Panc1 (cell line): ENCODE data around the gene PCSK2. TPM values are rescaled to one million over a fixed set of nuclear protein-coding genes. Genes with fewer than 3 reads are reported as not detected.

Experiments
- ATAC-seq: fragments of 200-7000 bp; cut with Tn5 transposase; 2 replicates; pipeline ENCODE4 v1.9.1; 2020; ENCODE audit warnings: mild to moderate bottlenecking, moderate library complexity
- BruUV-seq: library from RNA; stranded (reverse); fragments of 400-500 nt; replicated peaks from 2 replicates; lab custom pipeline; 2021; lab: Mats Ljungman, UMichigan
- CTCF ChIA-PET: fragments of 300-600 bp; sonication (Branson Sonifier 250); formaldehyde crosslinking; loops from one replicate; lab custom pipeline; 2022; ENCODE audit warnings: antibody characterized with exemption; lab: Charles Lee
- POLR2A ChIA-PET: fragments of 300-600 bp; sonication (Branson Sonifier 250); formaldehyde crosslinking; loops from one replicate; lab custom pipeline; 2022; ENCODE audit warnings: antibody characterized with exemption; lab: Charles Lee
- DNase-seq: peaks from one replicate; pipeline ENCODE4 v3.0.0-alpha.2; 2010; ENCODE audit warnings: low read depth, low spot score
- H3K27ac ChIP-seq: 2 replicates; pipeline ENCODE4 v1.5.1; 2011; ENCODE audit warnings: mild to moderate bottlenecking, low read length, inconsistent platforms
- H3K27me3 ChIP-seq: fragments of 200-500 bp; sonication (Bioruptor generic); 2 replicates; pipeline ENCODE4 v1.6.0; 2014; ENCODE audit warnings: low read length, inconsistent platforms; ENCODE audit not compliant: control insufficient read depth, insufficient read depth
- H3K36me3 ChIP-seq: fragments of 200-500 bp; sonication (Bioruptor generic); 2 replicates; pipeline ENCODE4 v1.5.1; 2014; ENCODE audit warnings: inconsistent platforms, mild to moderate bottlenecking, low read length, moderate library complexity; ENCODE audit not compliant: control insufficient read depth, insufficient read depth
- H3K4me1 ChIP-seq: 2 replicates; pipeline ENCODE4 v1.5.1; 2011; ENCODE audit warnings: inconsistent platforms, mild to moderate bottlenecking, low read length, moderate library complexity; ENCODE audit not compliant: control insufficient read depth, insufficient read depth
- H3K4me3 ChIP-seq, 2 experiments: 2 replicates each; pipeline ENCODE4 v1.5.1; 2011 to 2012; ENCODE audit warnings: low read depth in 2 of 2, low read length in 2 of 2, mild to moderate bottlenecking in 2 of 2, inconsistent platforms in 1 of 2, moderate library complexity in 1 of 2
- H3K9me3 ChIP-seq: fragments of 200-500 bp; sonication (Bioruptor generic); 2 replicates; pipeline ENCODE4 v1.5.1; 2014; ENCODE audit warnings: low read depth, mild to moderate bottlenecking, inconsistent platforms, low read length, moderate library complexity; ENCODE audit not compliant: control insufficient read depth, insufficient read depth
- POLR2AphosphoS5 ChIP-seq: IDR thresholded peaks from 2 replicates; pipeline ENCODE4 v1.6.1; 2012; ENCODE audit warnings: mild to moderate bottlenecking, low read depth, low read length, moderate library complexity
- SIN3A ChIP-seq: IDR thresholded peaks from 2 replicates; pipeline ENCODE4 v1.6.1; 2012; ENCODE audit warnings: low read depth, mild to moderate bottlenecking, low read length, moderate library complexity, borderline replicate concordance; ENCODE audit not compliant: insufficient read depth
- TCF7L2 ChIP-seq: IDR thresholded peaks from 2 replicates; pipeline ENCODE4 v1.6.1; 2011; ENCODE audit warnings: mild to moderate bottlenecking, low read depth, low read length, inconsistent platforms
- in situ Hi-C: cut with HindIII; loops from 2 replicates; pipeline ENCODE4 v1.10.0; 2016; ENCODE audit warnings: low sequenced_read_pairs, low pct_unique_long_range_greater_than_20kb
- intact Hi-C: fragments of 100-400 bp; cut with micrococcal nuclease; formaldehyde crosslinking; loops from one replicate; pipeline ENCODE4 v1.10.0; 2022; ENCODE audit not compliant: unreplicated experiment
- total RNA-seq: library from RNA; stranded (reverse); gene quantifications from one replicate; pipeline ENCODE4 v1.2.1, GENCODE V29; 2021; ENCODE audit not compliant: unreplicated experiment
- TF ChIP-seq, protein P1 (sequence below): fragments of 450-650 bp; IDR thresholded peaks from 2 replicates; pipeline ENCODE4 v1.5.1; 2017; ENCODE audit warnings: mild to moderate bottlenecking
- TF ChIP-seq, protein P2 (sequence below), 2 experiments: IDR thresholded peaks; 2 replicates each; pipeline ENCODE4 v1.6.1; 2011 to 2012; ENCODE audit warnings: low read depth in 2 of 2, control low read depth in 1 of 2, low read length in 1 of 2, mild to moderate bottlenecking in 1 of 2, moderate library complexity in 1 of 2; ENCODE audit not compliant: insufficient read depth in 1 of 2

Gene PCSK2
- total RNA-seq, 1 experiment from 2014 or later = not detected

DNA sequence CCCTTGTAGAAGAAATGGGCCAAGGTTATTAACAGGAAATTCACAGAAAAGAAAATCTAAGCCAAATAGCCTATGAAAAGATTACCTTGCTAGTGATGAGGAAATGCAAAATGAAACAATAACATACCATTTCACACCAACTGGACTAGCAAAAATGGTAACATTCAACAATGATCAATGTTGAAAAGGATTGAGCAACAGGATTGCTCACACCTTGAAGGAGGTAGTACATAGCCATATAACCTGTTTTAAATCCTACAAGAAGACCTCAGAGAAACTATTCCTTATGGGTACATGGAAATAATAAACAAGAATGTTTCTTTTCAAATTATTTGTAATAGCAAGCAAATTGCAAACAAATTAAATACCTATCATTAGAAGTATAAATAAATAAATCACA, 196.9 kb downstream of the PCSK2 start:
- Histone ChIP-seq H3K36me3 (no peaks in the 10 kb centered on the region; the same call in 1 of the 2 replicates), H3K9me3 (no peaks in the 10 kb centered on the region), H3K4me3 (no peak overlapping the region), H3K4me1 (no peaks in the 10 kb centered on the region), H3K27ac (no peak overlapping the region), H3K27me3 (no peaks in the 10 kb centered on the region; the same call in none of the 2 replicates)
- DNase-seq = no peak
- no TSS peak for BruUV-seq
- TF ChIP-seq, protein P1, sequence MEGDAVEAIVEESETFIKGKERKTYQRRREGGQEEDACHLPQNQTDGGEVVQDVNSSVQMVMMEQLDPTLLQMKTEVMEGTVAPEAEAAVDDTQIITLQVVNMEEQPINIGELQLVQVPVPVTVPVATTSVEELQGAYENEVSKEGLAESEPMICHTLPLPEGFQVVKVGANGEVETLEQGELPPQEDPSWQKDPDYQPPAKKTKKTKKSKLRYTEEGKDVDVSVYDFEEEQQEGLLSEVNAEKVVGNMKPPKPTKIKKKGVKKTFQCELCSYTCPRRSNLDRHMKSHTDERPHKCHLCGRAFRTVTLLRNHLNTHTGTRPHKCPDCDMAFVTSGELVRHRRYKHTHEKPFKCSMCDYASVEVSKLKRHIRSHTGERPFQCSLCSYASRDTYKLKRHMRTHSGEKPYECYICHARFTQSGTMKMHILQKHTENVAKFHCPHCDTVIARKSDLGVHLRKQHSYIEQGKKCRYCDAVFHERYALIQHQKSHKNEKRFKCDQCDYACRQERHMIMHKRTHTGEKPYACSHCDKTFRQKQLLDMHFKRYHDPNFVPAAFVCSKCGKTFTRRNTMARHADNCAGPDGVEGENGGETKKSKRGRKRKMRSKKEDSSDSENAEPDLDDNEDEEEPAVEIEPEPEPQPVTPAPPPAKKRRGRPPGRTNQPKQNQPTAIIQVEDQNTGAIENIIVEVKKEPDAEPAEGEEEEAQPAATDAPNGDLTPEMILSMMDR = no peak
- TF ChIP-seq TCF7L2 (no peak), SIN3A (no peak), POLR2AphosphoS5 (no peak)
- TF ChIP-seq, protein P2, sequence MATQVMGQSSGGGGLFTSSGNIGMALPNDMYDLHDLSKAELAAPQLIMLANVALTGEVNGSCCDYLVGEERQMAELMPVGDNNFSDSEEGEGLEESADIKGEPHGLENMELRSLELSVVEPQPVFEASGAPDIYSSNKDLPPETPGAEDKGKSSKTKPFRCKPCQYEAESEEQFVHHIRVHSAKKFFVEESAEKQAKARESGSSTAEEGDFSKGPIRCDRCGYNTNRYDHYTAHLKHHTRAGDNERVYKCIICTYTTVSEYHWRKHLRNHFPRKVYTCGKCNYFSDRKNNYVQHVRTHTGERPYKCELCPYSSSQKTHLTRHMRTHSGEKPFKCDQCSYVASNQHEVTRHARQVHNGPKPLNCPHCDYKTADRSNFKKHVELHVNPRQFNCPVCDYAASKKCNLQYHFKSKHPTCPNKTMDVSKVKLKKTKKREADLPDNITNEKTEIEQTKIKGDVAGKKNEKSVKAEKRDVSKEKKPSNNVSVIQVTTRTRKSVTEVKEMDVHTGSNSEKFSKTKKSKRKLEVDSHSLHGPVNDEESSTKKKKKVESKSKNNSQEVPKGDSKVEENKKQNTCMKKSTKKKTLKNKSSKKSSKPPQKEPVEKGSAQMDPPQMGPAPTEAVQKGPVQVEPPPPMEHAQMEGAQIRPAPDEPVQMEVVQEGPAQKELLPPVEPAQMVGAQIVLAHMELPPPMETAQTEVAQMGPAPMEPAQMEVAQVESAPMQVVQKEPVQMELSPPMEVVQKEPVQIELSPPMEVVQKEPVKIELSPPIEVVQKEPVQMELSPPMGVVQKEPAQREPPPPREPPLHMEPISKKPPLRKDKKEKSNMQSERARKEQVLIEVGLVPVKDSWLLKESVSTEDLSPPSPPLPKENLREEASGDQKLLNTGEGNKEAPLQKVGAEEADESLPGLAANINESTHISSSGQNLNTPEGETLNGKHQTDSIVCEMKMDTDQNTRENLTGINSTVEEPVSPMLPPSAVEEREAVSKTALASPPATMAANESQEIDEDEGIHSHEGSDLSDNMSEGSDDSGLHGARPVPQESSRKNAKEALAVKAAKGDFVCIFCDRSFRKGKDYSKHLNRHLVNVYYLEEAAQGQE (IDR thresholded peaks at IDR 0.05; ENCODE audit: insufficient read depth in 1 of 2, low read depth in 2 of 2, low read length in 1 of 2) = no peak
- intact Hi-C loops (no loop called here), in situ Hi-C loops (no loop called here)
- ChIA-PET POLR2A (no interaction called here), CTCF (no interaction called here)
- no peak for ATAC-seq

DNA sequence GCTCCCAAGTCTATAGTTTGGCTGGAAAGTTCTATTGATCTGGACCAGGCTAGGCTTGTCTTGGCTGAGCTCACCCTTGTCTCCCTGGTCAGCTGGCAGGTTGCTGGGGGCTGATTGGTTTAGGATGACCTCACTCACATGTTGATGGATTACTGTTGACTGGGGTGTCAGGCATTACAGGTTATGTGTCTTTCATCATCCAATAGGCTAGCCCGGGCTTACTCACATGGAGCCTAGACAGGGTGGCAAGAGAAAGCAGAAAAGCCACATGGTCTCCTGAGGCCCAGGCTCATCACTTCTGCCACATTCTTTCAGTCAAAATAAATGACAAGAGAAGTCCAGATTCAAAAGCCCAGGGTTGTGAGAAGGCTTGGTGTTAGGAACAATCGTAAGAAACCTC, 200.8 kb downstream of the PCSK2 start:
- intact Hi-C loops = no loop called here
- Histone ChIP-seq H3K27me3 (peaks cover 5% of the 10 kb centered on the region), H3K36me3 (no peaks in the 10 kb centered on the region; the same call in 1 of the 2 replicates), H3K27ac (no peak overlapping the region), H3K4me3 (no peak overlapping the region), H3K4me1 (no peaks in the 10 kb centered on the region), H3K9me3 (no peaks in the 10 kb centered on the region)
- DNase-seq (no peak), ATAC-seq (no peak)
- CTCF ChIA-PET = no interaction called here
- in situ Hi-C loops = no loop called here
- POLR2A ChIA-PET = no interaction called here
- no peak for TF ChIP-seq POLR2AphosphoS5
- TF ChIP-seq, protein P2 (IDR thresholded peaks at IDR 0.05; ENCODE audit: insufficient read depth in 1 of 2, low read depth in 2 of 2, low read length in 1 of 2) = no peak
- TF ChIP-seq, protein P1 = no peak
- TF ChIP-seq SIN3A = no peak
- no peak for TF ChIP-seq TCF7L2
- BruUV-seq = no TSS peak
